ENCODE data around the gene TSPAN11.

DNA sequence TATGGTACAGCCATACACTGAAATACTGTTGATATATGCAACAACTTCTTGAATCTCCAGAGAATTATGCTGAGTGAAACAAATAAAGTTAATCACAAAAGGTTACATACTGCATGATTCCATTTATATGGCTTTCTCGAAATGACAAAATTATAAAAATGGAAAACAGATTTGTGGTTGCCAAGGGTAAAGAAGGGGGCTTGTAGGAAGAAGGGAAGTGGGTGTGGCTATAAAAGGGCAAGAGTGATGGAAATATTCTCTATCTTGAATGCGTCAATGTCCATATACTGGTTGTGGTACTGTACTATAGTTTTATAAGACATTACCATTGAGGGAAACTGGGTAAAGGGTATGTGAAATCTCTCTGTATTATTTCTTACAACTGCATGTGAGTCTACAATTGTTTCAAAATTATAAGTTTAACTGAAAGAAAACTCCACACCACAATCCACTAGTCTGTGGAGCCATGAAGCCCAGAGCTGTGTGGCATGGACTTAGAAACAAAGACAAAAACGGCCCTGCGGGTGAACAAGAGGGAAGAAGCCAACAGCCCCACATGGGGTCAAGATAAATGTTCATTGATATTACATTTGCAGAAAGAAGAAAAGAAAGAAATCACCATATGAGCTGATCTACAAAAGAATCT lies 18.3 kb upstream of the TSPAN11 start:
- TF ChIP-seq, protein P1, sequence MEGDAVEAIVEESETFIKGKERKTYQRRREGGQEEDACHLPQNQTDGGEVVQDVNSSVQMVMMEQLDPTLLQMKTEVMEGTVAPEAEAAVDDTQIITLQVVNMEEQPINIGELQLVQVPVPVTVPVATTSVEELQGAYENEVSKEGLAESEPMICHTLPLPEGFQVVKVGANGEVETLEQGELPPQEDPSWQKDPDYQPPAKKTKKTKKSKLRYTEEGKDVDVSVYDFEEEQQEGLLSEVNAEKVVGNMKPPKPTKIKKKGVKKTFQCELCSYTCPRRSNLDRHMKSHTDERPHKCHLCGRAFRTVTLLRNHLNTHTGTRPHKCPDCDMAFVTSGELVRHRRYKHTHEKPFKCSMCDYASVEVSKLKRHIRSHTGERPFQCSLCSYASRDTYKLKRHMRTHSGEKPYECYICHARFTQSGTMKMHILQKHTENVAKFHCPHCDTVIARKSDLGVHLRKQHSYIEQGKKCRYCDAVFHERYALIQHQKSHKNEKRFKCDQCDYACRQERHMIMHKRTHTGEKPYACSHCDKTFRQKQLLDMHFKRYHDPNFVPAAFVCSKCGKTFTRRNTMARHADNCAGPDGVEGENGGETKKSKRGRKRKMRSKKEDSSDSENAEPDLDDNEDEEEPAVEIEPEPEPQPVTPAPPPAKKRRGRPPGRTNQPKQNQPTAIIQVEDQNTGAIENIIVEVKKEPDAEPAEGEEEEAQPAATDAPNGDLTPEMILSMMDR (IDR thresholded peaks at IDR 0.05; ENCODE audit: control extremely low read depth in 1 of 3, insufficient read depth in 1 of 3, low read depth in 1 of 3, low read length in 3 of 3), result no peak
- TF ChIP-seq, protein P2, sequence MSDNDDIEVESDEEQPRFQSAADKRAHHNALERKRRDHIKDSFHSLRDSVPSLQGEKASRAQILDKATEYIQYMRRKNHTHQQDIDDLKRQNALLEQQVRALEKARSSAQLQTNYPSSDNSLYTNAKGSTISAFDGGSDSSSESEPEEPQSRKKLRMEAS (IDR thresholded peaks at IDR 0.05), result no peak
- TF ChIP-seq PHF8 (conservative IDR thresholded peaks at IDR 0.05; ENCODE audit: low read depth, low read length) (no peak), CEBPB (IDR thresholded peaks at IDR 0.05; ENCODE audit: low read depth, low read length) (no peak), EZH2 (IDR thresholded peaks at IDR 0.05; ENCODE audit: low read depth, low read length, severe bottlenecking) (no peak), POLR2A (IDR thresholded peaks at IDR 0.05; ENCODE audit: control extremely low read depth in 1 of 2, low read depth in 2 of 2, low read length in 2 of 2) (no peak), YY1 (IDR thresholded peaks at IDR 0.05; ENCODE audit: low read depth, low read length) (no peak), SIN3A (conservative IDR thresholded peaks at IDR 0.05 in 1 of 2, IDR thresholded peaks at IDR 0.05 in 1 of 2; ENCODE audit: low read depth in 1 of 2, low read length in 2 of 2) (no peak), GABPA (IDR thresholded peaks at IDR 0.05; ENCODE audit: borderline replicate concordance, insufficient read depth, low read length) (no peak), GTF2F1 (IDR thresholded peaks at IDR 0.05; ENCODE audit: borderline replicate concordance, low read depth, low read length) (no peak), BRCA1 (IDR thresholded peaks at IDR 0.05; ENCODE audit: low read depth, low read length) (no peak), BCL11A (IDR thresholded peaks at IDR 0.05; ENCODE audit: low read depth in 2 of 2, low read length in 2 of 2) (no peak)

Data from H1 (cell line).